Measurements from ENCODE around the gene RAB30. TPM values are rescaled to one million over a fixed set of nuclear protein-coding genes. Genes with fewer than 3 reads are reported as not detected.
"Not testable (repeated sequence)": the region's sequence is repeated elsewhere in the genome, so short reads cannot be mapped to it uniquely, and the experiment has no call there.

RAB30 gene
- total RNA-seq, 2 experiments from 2014 or later: 8.8 to 13.3 TPM

- ChIA-PET POLR2A (interaction anchor here (0.9 to 2.6 kb wide), 6 partner anchors 18 to 199 kb away, joined by 3 to 6 read pairs (median 4); partner anchors contain the start of genes DDIAS, PCF11 and RAB30), CTCF (interaction anchor here (0.8 to 2.8 kb wide), 12 partner anchors 11 to 111 kb away, joined by 3 to 11 read pairs (median 5); partner anchors contain the start of gene RAB30)
- peaks cover 16% of the 10 kb centered on the region for H3K9me3 Mint-ChIP-seq (ENCODE audit: insufficient read depth)
- peaks cover 64% of the 10 kb centered on the region for H3K4me1 Mint-ChIP-seq (ENCODE audit: low read depth)
- peak overlapping the region; percentile 58 for H3K4me3 Mint-ChIP-seq
- ATAC-seq: peak; percentile 84
- peak overlapping the region; percentile 85 for H3K27ac Mint-ChIP-seq
- DNase-seq: peak; percentile 76
- peaks cover 3% of the 10 kb centered on the region for H3K27me3 Mint-ChIP-seq (ENCODE audit: low read depth)
- H3K36me3 Mint-ChIP-seq (ENCODE audit: low read depth): peaks cover 22% of the 10 kb centered on the region
These were observed 111.5 kb downstream of the RAB30 start for GRCh38 chr11:82959987-82960778.

DNA sequence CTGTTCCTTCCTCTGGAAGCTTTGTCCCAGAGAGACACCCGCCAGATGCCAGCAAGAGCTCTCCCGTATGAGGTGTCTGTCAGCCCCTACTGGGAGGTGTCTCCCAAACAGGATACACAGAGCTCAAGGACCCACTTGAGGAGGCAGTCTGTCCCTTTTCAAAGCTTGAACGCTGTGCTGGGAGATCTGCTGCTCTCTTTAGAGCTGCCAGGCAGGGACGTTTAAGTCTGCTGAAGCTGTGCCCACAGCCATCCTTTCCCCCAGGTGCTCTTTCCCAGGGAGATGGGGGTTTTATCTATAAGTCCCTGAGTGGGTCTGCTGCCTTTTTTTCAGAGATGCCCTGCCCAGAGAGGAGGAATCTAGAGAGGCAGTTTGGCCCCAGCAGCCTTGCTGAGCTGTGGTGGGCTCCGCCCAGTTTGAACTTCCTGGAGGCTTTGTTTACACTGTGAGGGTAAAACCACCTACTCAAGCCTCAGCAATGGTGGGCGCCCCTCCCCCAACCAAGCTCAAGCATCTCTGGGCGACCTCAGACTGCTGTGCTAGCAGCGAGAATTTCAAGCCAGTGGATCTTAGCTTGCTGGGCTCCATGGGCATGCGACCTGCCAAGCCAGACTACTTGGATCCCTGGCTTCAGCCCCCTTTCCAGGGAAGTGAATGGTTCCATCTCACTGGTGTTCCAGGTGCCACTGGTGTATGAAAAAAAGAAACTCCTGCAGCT, 115.8 kb downstream of the RAB30 start:
- Mint-ChIP-seq H3K4me1 (ENCODE audit: low read depth) (peaks cover 60% of the 10 kb centered on the region), H3K36me3 (ENCODE audit: low read depth) (peaks cover 47% of the 10 kb centered on the region), H3K9me3 (ENCODE audit: insufficient read depth) (peaks cover 29% of the 10 kb centered on the region), H3K27ac (peak overlapping the region; percentile 88), H3K4me3 (peak overlapping the region; percentile 32)
- CTCF ChIA-PET: interaction anchor here (0.8 to 1.9 kb wide), 11 partner anchors 9 to 106 kb away, joined by 3 to 10 read pairs (median 3); partner anchors contain the start of gene DDIAS
- POLR2A ChIA-PET: interaction anchor here (0.9 to 1.7 kb wide), 10 partner anchors 10 to 203 kb away, joined by 3 to 9 read pairs (median 3); partner anchors contain the start of genes DDIAS, PRCP and RAB30
- not testable (repeated sequence) for H3K27me3 Mint-ChIP-seq (ENCODE audit: low read depth)
- DNase-seq (peak; percentile 92), ATAC-seq (peak; percentile 45)

DNA sequence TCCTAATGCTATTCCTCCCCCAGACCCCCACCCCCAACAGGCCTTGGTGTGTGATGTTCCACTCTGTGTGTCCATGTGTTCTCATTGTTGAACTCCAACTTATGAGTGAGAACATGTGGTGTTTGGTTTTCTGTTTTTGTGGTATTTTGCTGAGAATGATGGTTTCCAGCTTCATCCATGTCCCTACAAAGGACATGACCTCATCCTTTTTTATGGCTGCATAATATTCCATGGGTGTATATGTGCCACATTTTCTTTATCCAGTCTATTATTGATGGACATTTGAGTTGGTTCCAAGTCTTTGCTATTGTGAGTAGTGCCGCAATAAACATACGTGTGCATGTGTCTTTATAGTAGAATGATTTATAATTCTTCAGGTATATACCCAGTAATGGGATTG, 121.2 kb downstream of the RAB30 start:
- Mint-ChIP-seq H3K9me3 (ENCODE audit: insufficient read depth) (peaks cover 24% of the 10 kb centered on the region), H3K36me3 (ENCODE audit: low read depth) (peaks cover 38% of the 10 kb centered on the region), H3K4me1 (ENCODE audit: low read depth) (peaks cover 14% of the 10 kb centered on the region)
- H3K27ac Mint-ChIP-seq; H3K4me3 Mint-ChIP-seq; POLR2A ChIA-PET; CTCF ChIA-PET; ATAC-seq; DNase-seq; H3K27me3 Mint-ChIP-seq (ENCODE audit: low read depth): not testable (repeated sequence)

- peaks cover 16% of the 10 kb centered on the region for H3K9me3 Mint-ChIP-seq (ENCODE audit: insufficient read depth)
- no peak overlapping the region for H3K4me3 Mint-ChIP-seq
- H3K36me3 Mint-ChIP-seq (ENCODE audit: low read depth): peaks cover 27% of the 10 kb centered on the region
- ATAC-seq (no peak), DNase-seq (no peak)
- no peak overlapping the region for H3K27ac Mint-ChIP-seq
- peaks cover 2% of the 10 kb centered on the region for H3K4me1 Mint-ChIP-seq (ENCODE audit: low read depth)
- ChIA-PET CTCF (no interaction called here), POLR2A (no interaction called here)
- H3K27me3 Mint-ChIP-seq (ENCODE audit: low read depth): no peaks in the 10 kb centered on the region
These were observed 122.3 kb downstream of the RAB30 start for GRCh38 chr11:82949352-82949751.

DNA sequence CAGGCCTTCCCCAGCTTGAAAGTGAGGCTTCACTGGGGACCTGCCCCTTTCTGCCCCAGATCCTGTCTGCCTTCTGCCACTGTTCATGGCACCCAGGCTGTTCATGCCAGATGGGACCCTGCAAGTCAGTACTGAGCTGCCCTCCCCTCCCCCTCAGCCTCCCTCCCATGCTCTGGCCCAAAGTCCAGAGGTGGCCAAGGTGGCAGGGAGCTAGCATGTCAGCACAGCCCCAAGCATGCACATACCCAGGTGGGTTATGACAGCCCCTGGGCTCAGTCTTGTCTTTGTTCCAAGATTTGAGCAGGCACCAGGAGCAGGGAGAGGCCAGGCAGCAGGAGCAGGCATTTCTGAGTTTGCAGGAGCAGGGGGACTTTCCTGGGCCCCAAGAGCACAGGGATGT, 126.0 kb downstream of the RAB30 start:
- ATAC-seq (no peak), DNase-seq (no peak)
- ChIA-PET CTCF (interaction anchor here (1.3 kb wide), 1 partner anchor 26 kb away, joined by 3 read pairs; no protein-coding TSS in a partner anchor), POLR2A (interaction anchor here (1.0 kb wide), 1 partner anchor 11 kb away, joined by 3 read pairs; no protein-coding TSS in a partner anchor)
- Mint-ChIP-seq H3K4me1 (ENCODE audit: low read depth) (peaks cover 7% of the 10 kb centered on the region), H3K9me3 (ENCODE audit: insufficient read depth) (peaks cover 3% of the 10 kb centered on the region), H3K36me3 (ENCODE audit: low read depth) (no peaks in the 10 kb centered on the region), H3K27ac (no peak overlapping the region), H3K4me3 (no peak overlapping the region), H3K27me3 (ENCODE audit: low read depth) (no peaks in the 10 kb centered on the region)

DNA sequence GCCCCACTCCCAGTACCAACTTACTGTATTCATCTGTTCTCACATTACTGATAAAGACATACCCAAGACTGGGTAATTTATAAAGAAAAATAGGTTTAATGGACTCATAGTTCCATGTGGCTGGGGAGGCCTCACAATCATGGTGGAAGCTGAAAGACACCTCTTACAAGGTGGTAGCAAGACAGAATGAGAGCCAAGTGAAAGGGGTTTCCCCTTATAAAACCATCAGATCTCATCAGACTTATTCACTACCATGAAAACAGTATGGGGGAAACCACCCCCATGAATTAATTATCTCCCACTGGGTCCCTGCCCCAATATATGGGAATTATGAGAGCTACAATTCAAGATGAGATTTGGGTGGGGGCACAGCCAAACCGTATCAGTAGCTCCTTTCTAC, 126.7 kb downstream of the RAB30 start:
- H3K4me3 Mint-ChIP-seq; H3K9me3 Mint-ChIP-seq (ENCODE audit: insufficient read depth); POLR2A ChIA-PET; H3K4me1 Mint-ChIP-seq (ENCODE audit: low read depth); H3K36me3 Mint-ChIP-seq (ENCODE audit: low read depth); DNase-seq; ATAC-seq; H3K27ac Mint-ChIP-seq; H3K27me3 Mint-ChIP-seq (ENCODE audit: low read depth): not testable (repeated sequence)
- CTCF ChIA-PET: interaction anchor here (1.3 kb wide), 1 partner anchor 25 kb away, joined by 3 read pairs; no protein-coding TSS in a partner anchor

DNA sequence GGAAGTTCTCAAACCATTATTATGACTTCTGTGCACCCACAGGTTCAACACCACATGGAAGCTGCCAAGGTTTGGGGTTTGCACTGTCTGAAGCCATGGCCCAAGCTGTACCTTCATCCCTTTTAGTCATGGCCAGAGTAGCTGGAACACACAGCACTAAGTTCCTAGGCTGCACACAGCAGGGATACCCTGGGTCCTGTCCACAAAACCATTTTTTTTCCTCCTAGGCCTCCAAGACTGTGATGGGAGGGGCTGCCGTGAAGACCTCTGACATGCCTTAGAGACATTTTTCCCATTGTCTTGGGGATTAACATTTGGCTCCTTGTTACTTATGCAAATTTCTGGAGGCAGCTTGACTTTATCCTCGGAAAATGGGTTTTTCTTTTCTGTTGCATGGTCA, 127.5 kb downstream of the RAB30 start:
- Mint-ChIP-seq H3K27ac (no peak overlapping the region), H3K36me3 (ENCODE audit: low read depth) (peaks cover 2% of the 10 kb centered on the region), H3K9me3 (ENCODE audit: insufficient read depth) (peaks cover 3% of the 10 kb centered on the region), H3K4me1 (ENCODE audit: low read depth) (peaks cover 7% of the 10 kb centered on the region), H3K4me3 (no peak overlapping the region), H3K27me3 (ENCODE audit: low read depth) (no peaks in the 10 kb centered on the region)
- ChIA-PET CTCF (no interaction called here), POLR2A (no interaction called here)
- ATAC-seq (no peak), DNase-seq (no peak)

DNA sequence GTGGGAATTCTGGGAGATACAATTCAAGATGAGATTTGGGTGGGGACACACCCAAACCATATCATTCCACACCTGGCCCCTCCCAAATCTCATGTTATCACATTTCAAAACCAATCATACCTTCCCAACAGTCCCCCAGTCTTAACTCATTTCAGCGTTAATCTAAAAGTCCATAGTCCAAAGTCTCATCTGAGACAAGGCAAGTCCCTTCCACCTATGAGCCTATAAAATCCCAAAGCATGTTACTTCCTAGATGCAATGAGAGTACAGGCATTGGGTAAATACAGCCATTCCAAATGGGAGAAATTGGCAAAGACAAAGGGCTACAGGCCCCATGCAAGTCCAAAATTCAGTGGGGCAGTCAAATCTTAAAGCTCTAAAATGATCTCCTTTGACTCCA, 128.3 kb downstream of the RAB30 start:
- H3K4me3 Mint-ChIP-seq; H3K9me3 Mint-ChIP-seq (ENCODE audit: insufficient read depth); H3K27me3 Mint-ChIP-seq (ENCODE audit: low read depth); DNase-seq; H3K4me1 Mint-ChIP-seq (ENCODE audit: low read depth); H3K27ac Mint-ChIP-seq; H3K36me3 Mint-ChIP-seq (ENCODE audit: low read depth); ATAC-seq; POLR2A ChIA-PET: not testable (repeated sequence)
- CTCF ChIA-PET: interaction anchor here (1.7 kb wide), 1 partner anchor 9 kb away, joined by 4 read pairs; no protein-coding TSS in a partner anchor

DNA sequence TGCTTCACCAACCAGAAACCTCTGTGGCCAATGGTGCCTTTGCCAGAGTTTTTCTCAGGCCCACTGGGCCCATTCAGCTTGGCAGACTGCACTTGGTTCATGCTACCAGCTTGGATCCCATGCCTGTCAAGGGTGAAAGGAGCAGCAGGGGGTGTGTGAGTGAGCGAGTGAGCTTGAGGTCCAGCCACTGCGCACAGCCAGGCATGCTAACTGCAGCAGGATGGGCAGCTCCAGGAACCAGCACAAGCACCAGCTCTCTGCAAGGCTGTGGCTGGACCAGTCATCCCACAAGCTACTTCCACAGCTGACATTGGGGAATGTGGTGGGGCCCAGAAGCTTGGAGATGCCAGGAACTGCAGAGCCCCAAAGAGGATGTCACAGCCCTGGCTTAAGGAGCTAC, 129.3 kb downstream of the RAB30 start:
- DNase-seq (no peak), ATAC-seq (no peak)
- Mint-ChIP-seq H3K27ac (no peak overlapping the region), H3K9me3 (ENCODE audit: insufficient read depth) (peaks cover 3% of the 10 kb centered on the region), H3K36me3 (ENCODE audit: low read depth) (peaks cover 2% of the 10 kb centered on the region), H3K27me3 (ENCODE audit: low read depth) (no peaks in the 10 kb centered on the region), H3K4me3 (no peak overlapping the region), H3K4me1 (ENCODE audit: low read depth) (peaks cover 7% of the 10 kb centered on the region)
- ChIA-PET CTCF (interaction anchor here (0.7 to 2.2 kb wide), 8 partner anchors 10 to 307 kb away, joined by 3 to 6 read pairs (median 3); no protein-coding TSS in a partner anchor), POLR2A (interaction anchor here (0.8 to 1.5 kb wide), 3 partner anchors 13 to 42 kb away, joined by 3 to 5 read pairs (median 3); partner anchors contain the start of gene PRCP)

- Mint-ChIP-seq H3K27ac (no peak overlapping the region), H3K9me3 (ENCODE audit: insufficient read depth) (peaks cover 3% of the 10 kb centered on the region), H3K4me1 (ENCODE audit: low read depth) (peaks cover 7% of the 10 kb centered on the region), H3K27me3 (ENCODE audit: low read depth) (no peaks in the 10 kb centered on the region), H3K4me3 (no peak overlapping the region), H3K36me3 (ENCODE audit: low read depth) (peaks cover 18% of the 10 kb centered on the region)
- ChIA-PET POLR2A (interaction anchor here (0.7 kb wide), 1 partner anchor 18 kb away, joined by 3 read pairs; no protein-coding TSS in a partner anchor), CTCF (no interaction called here)
- DNase-seq (no peak), ATAC-seq (no peak)
These were observed 132.2 kb downstream of the RAB30 start for GRCh38 chr11:82939456-82939855.

DNA sequence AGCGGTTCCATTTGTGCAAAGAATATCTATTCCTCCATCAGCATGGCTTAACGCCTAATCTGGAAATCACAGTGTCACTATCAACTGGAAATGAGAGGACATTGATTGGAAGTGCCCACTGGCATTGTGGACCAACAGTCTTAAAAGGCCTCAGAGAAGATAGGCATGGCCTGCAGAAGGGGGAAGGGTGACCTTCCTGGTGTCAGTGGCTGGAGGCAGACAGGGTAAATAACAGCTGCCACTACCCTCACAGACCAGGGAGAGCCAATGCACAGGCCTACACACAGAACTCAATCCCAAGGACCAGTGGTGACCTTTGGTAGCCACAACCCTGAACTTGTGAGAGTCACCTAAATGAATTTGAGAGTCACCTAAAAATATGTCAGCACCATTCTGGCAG, 134.1 kb downstream of the RAB30 start:
- peaks cover 8% of the 10 kb centered on the region for H3K4me1 Mint-ChIP-seq (ENCODE audit: low read depth)
- CTCF ChIA-PET: no interaction called here
- DNase-seq (no peak), ATAC-seq (no peak)
- H3K4me3 Mint-ChIP-seq: no peak overlapping the region
- POLR2A ChIA-PET: no interaction called here
- H3K9me3 Mint-ChIP-seq (ENCODE audit: insufficient read depth): peaks cover 3% of the 10 kb centered on the region
- H3K27me3 Mint-ChIP-seq (ENCODE audit: low read depth): no peaks in the 10 kb centered on the region
- H3K27ac Mint-ChIP-seq: no peak overlapping the region
- H3K36me3 Mint-ChIP-seq (ENCODE audit: low read depth): peaks cover 35% of the 10 kb centered on the region

- Mint-ChIP-seq H3K9me3 (ENCODE audit: insufficient read depth) (peaks cover 3% of the 10 kb centered on the region), H3K4me1 (ENCODE audit: low read depth) (peaks cover 7% of the 10 kb centered on the region), H3K27me3 (ENCODE audit: low read depth) (no peaks in the 10 kb centered on the region), H3K4me3 (no peak overlapping the region), H3K27ac (no peak overlapping the region), H3K36me3 (ENCODE audit: low read depth) (peaks cover 45% of the 10 kb centered on the region)
- POLR2A ChIA-PET: no interaction called here
- CTCF ChIA-PET: no interaction called here
- ATAC-seq (no peak), DNase-seq (no peak)
These were observed 135.4 kb downstream of the RAB30 start for GRCh38 chr11:82936261-82936660.
